HAP-1 (cell line): ENCODE measurements around the gene ZC2HC1C.
A peak's percentile ranks its signal among the peaks of the same experiment; 100 is the strongest.
"Not testable (repeated sequence)": the region's sequence is repeated elsewhere in the genome, so short reads cannot be mapped to it uniquely, and the experiment has no call there.

Experiments used
- DNase-seq, 2 experiments: peaks; one replicate each; pipeline ENCODE4 v3.0.0-alpha.2; 2016 to 2020; ENCODE audit warnings: low spot score in 2 of 2
- H3K27me3 ChIP-seq: fragments of 250-450 bp; sonication (Bioruptor Pico); 2 replicates; pipeline ENCODE4 v1.5.1; 2020; ENCODE audit warnings: low read depth, mild to moderate bottlenecking, moderate library complexity
- H3K36me3 ChIP-seq: fragments of 250-450 bp; sonication (Bioruptor Pico); replicated peaks from 2 replicates; pipeline ENCODE4 v1.5.1; 2020; ENCODE audit warnings: mild to moderate bottlenecking
- H3K4me1 ChIP-seq: fragments of 250-450 bp; sonication (Bioruptor Pico); 2 replicates; pipeline ENCODE4 v1.5.1; 2020; ENCODE audit warnings: mild to moderate bottlenecking
- H3K4me3 ChIP-seq: fragments of 250-450 bp; sonication (Bioruptor Pico); 2 replicates; pipeline ENCODE4 v1.5.1; 2020; ENCODE audit warnings: mild to moderate bottlenecking, moderate library complexity
- H3K9me3 ChIP-seq: fragments of 250-450 bp; sonication (Bioruptor Pico); 2 replicates; pipeline ENCODE4 v1.5.1; 2020; ENCODE audit warnings: mild to moderate bottlenecking, moderate library complexity
- in situ Hi-C: fragments of 300-500 bp; cut with MboI; formaldehyde crosslinking; loops from 3 replicates; pipeline ENCODE4 v1.14.3; 2020; ENCODE audit warnings: low sequenced_read_pairs, inconsistent platforms, mixed read lengths

ZC2HC1C gene

DNA sequence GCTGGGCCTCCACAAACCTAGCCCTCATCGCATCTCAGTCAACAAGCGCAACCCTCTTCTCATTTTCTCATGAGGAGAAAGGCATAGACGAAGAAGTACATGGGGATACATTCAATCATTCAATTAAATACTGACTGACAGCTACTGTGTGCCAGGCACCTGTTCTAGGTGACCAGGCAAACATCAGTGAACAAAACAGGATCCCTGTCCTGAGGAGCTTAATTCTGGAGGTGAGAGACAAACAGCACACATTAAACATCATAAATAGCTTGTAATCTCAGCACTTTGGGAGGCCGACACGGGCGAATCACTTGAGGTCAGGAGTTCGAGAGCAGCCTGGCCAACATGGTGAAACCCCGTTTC, 5.3 kb upstream of the ZC2HC1C start:
- H3K4me3 ChIP-seq = peak overlapping the region; percentile 81
- peaks cover 14% of the 10 kb centered on the region for H3K36me3 ChIP-seq
- no peaks in the 10 kb centered on the region for H3K9me3 ChIP-seq
- H3K4me1 ChIP-seq = peaks cover 4% of the 10 kb centered on the region
- in situ Hi-C loops = no loop called here
- no peak for DNase-seq
- H3K27me3 ChIP-seq = no peaks in the 10 kb centered on the region

DNA sequence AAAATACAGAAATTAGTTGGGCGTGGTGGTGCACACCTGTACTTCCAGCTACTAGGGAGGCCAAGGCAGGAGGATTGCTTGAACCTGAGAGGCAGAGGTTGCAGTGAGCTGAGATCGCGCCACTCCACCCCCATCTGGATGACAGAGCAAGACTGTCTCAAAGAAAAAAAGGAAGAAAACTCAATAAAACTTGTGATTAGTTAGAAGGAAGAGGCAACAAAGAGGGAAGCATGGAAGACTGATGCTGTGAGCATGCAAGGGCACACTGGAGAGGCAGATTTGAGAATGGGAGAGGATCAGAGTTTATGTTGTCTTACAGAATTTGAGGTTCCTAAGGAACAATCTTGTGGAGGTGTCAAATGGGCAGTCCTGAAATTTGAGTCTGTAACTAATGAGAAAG, 2.8 kb upstream of the ZC2HC1C start:
- Histone ChIP-seq H3K4me3 (no peak overlapping the region), H3K9me3 (no peaks in the 10 kb centered on the region), H3K4me1 (peaks cover 4% of the 10 kb centered on the region), H3K27me3 (no peaks in the 10 kb centered on the region), H3K36me3 (no peaks in the 10 kb centered on the region)
- no peak for DNase-seq
- in situ Hi-C loops = no loop called here

DNA sequence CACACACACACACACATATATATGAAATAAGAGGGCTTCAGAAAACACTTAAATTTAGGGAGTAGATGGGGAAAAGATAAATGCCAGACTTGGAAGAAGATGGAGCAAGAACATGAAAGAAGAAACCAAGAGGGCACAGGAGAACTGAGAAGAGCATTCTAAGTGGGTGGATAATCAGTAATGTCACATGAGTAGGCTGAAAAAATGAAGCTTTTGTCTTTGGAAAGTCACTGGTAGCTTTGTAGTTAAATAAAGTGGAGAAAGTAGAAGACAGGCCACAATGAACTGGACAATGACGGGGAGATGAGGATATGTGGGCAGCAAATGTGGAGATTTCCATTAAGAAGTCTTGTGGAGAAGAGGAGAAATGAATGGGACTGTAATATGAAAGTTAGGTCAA, 2.2 kb upstream of the ZC2HC1C start:
- Histone ChIP-seq H3K4me3 (no peak overlapping the region), H3K4me1 (peaks cover 4% of the 10 kb centered on the region), H3K36me3 (no peaks in the 10 kb centered on the region), H3K27me3 (no peaks in the 10 kb centered on the region), H3K9me3 (no peaks in the 10 kb centered on the region)
- in situ Hi-C loops = no loop called here
- no peak for DNase-seq

DNA sequence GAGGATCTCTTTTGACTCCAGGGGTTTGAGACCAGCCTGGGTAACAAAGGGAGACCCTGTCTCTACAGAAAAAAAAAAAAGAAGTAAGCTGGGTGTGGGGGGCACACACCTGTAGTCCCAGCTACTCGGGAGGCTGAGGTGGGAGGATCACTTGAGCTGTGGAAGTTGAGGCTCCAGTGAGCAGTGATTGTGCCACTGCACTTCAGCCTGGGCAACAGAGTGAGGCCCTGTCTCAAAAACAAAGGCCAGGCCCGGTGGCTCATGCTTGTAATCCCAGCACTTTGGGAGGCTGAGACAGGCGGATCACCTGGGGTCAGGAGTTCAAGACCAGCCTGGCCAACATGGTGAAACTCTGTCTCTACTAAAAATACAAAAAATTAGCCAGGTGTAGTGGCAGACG, 1.7 kb upstream of the ZC2HC1C start:
- H3K9me3 ChIP-seq, H3K4me3 ChIP-seq, H3K4me1 ChIP-seq, H3K27me3 ChIP-seq, DNase-seq, H3K36me3 ChIP-seq, in situ Hi-C loops: not testable (repeated sequence)

DNA sequence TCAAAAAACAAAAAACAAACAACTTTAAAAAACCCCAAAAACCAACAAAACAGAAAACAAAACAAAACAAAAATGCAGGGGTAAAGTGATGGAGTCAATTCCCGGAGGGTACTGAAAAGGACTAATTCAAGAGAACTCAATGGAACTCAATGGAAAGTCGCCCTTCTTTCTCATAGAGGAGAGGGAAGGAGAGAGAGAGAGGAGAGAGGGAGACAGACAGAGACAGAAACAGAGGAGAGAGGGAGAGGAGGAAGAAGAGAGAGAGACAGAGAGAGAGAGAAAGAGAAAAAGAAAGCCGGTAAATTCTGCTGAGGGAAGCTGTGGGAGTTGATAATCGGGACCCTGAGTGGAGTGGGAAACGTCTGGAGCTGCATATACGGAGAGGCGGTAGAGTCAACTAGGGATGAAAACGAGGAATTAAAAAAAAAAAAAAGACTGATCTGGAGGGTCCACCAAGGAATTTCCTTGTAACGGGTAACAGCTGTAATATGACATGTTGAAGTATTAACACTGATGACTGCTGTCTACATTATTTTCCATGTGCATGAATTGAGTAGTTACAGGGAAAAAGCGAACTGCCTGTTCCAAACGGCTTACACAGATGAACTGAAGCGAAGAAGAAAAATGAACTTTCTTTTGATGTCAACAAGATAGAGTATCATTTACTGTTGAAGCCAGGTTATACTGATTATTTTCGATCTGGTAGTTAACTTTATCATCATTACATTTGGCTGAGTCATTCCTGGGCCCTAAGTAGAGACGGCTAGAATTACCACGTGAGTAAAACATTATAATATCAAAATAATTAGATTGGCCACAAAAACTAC, 934 bp upstream of the ZC2HC1C start:
- in situ Hi-C loops = no loop called here
- no peaks in the 10 kb centered on the region; the same call in 1 of the 2 replicates for H3K4me1 ChIP-seq
- no peaks in the 10 kb centered on the region for H3K9me3 ChIP-seq
- no peak overlapping the region for H3K4me3 ChIP-seq
- DNase-seq = no peak
- no peaks in the 10 kb centered on the region for H3K36me3 ChIP-seq
- H3K27me3 ChIP-seq = no peaks in the 10 kb centered on the region

DNA sequence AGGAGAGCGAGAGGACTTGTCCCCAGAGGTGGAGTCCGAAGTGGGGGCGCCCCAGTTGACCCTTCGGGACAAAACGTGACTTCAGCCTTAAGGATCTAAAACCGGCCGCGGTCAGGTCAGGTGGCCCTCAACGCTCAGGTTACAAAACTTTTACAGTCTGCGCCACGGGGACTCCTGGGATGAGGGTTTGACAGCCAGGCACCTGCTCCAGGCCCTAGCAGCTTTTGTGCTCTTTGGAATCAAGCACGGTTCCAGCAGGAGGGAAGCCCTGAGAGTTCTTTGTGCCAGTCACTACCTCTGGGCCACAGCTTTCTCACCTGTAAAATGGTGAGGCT, 337 bp downstream of the ZC2HC1C start:
- Histone ChIP-seq H3K4me3 (no peak overlapping the region), H3K36me3 (no peaks in the 10 kb centered on the region), H3K9me3 (no peaks in the 10 kb centered on the region), H3K27me3 (no peaks in the 10 kb centered on the region), H3K4me1 (no peaks in the 10 kb centered on the region)
- in situ Hi-C loops = no loop called here
- DNase-seq = no peak

DNA sequence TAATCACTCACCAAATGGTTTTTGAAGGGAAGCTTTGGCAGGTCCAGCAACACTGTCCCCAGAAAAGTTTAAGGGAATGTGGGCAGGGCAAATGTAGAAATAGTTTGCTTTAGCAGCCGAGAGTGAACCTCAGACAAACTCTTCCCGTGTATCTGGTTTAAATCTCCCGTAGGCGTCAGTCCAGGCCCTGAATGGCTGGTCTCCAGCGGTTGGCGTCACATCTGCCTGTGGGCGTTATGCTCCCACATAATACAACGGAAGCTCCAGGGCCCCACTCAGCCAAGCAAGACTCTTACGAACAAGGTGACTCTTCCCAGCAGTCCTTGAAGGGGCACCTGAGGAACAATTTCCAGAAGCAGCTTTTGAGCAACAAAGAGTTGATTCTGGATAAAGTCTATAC, 942 bp downstream of the ZC2HC1C start:
- H3K4me1 ChIP-seq = no peaks in the 10 kb centered on the region
- in situ Hi-C loops = no loop called here
- no peaks in the 10 kb centered on the region for H3K9me3 ChIP-seq
- no peak overlapping the region for H3K4me3 ChIP-seq
- no peaks in the 10 kb centered on the region for H3K36me3 ChIP-seq
- no peak for DNase-seq
- no peaks in the 10 kb centered on the region for H3K27me3 ChIP-seq

DNA sequence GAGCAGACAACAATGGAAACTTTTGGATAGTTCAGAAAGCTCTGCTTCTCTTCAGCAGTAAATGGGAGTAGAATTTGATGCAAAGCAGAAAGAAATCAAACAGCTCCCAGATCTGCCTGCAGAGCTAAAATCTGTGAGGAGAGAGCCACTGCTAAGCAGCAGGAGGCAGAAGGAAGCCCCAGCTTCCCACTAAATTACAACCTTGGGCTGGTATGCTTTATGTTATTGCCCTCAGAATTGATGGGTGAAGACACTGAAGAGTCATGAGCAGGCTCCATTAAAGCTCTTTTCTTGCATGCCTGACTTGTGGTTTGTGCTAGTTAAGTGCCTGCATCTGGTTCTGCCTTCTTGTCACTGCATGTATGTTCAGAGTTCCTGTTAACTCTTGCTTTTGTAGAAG, 8.4 kb downstream of the ZC2HC1C start:
- H3K27me3 ChIP-seq = no peaks in the 10 kb centered on the region
- H3K36me3 ChIP-seq = peaks cover 11% of the 10 kb centered on the region
- DNase-seq = no peak
- H3K4me1 ChIP-seq = no peaks in the 10 kb centered on the region
- in situ Hi-C loops = loop anchor here (25.0 kb wide), 1 partner anchor 140 kb away; no protein-coding TSS in a partner anchor
- no peaks in the 10 kb centered on the region for H3K9me3 ChIP-seq
- no peak overlapping the region for H3K4me3 ChIP-seq

DNA sequence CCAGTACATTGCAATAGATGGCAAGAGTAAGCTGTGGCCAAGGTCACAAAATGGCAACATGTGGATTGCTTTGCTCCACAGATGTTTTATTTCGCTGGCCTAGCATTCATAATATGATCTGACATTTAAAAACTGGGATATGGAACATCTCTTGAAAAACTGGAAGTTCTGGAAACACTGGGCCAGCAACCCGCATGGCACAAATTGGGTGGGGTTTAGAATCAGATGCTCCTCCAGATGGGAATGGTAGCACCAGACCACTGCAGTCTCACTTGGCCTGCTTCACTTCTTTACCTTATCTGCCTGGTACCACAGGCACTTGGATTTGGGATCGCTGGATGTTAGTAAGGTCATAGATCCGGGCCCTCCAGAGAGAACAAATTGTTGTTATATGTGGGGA, 10.1 kb downstream of the ZC2HC1C start:
- peaks cover 28% of the 10 kb centered on the region for H3K36me3 ChIP-seq
- H3K4me1 ChIP-seq = no peaks in the 10 kb centered on the region
- H3K27me3 ChIP-seq = no peaks in the 10 kb centered on the region
- H3K4me3 ChIP-seq = no peak overlapping the region
- no peaks in the 10 kb centered on the region for H3K9me3 ChIP-seq
- DNase-seq = no peak
- in situ Hi-C loops = loop anchor here (25.0 kb wide), 1 partner anchor 142 kb away; no protein-coding TSS in a partner anchor

DNA sequence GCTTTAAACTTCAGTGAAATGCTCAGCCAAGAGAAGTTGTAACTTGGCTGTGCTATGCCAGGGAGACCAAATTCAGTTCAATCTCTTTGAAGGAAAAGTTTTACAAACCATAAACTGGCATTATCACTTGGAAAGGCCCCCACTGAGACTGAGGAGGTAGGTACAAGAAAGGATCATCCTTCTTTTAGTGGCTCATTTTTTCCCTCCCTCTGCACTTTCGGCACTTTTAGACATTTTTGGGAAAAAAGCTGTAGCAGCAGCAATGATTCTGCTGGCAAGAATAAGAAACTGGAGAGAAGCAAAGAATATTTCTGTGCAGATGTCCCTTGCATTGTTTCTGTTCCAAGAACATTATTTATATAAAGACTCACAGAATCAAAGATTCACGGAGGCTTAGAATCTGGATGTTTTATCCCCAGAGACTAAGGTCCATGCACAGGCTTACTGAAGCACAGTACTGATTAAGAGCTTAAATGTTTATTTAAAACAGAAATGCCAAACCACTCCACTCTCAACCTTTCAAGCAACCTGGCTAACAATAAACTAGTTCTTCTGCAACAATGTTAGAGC, 12.3 kb downstream of the ZC2HC1C start:
- Histone ChIP-seq H3K27me3 (no peaks in the 10 kb centered on the region), H3K4me3 (no peak overlapping the region), H3K36me3 (peaks cover 51% of the 10 kb centered on the region), H3K4me1 (no peaks in the 10 kb centered on the region), H3K9me3 (no peaks in the 10 kb centered on the region)
- in situ Hi-C loops = loop anchor here (25.0 kb wide), 1 partner anchor 144 kb away; no protein-coding TSS in a partner anchor
- DNase-seq = no peak

DNA sequence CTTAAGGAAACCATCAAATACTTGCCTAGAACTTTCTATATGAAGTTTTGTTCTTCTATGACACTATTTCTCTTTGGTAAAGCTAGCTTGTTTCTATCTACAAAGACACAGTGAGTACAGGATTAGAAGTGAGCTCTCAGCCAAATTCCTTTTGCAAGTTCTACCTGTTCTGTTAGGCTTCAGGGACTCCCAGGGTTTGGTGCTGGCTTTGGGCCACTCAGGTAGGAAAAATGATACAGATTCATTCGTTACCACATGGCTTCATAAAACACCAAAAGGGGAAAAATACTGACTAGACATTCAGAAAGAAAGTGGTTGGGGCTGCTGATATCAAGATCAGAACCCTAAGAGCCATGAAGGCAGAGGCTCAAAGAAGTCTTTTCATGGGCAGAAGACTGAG, 13.8 kb downstream of the ZC2HC1C start:
- no peak for DNase-seq
- H3K36me3 ChIP-seq = peaks cover 66% of the 10 kb centered on the region
- H3K9me3 ChIP-seq = no peaks in the 10 kb centered on the region
- no peaks in the 10 kb centered on the region for H3K27me3 ChIP-seq
- in situ Hi-C loops = loop anchor here (25.0 kb wide), 1 partner anchor 146 kb away; no protein-coding TSS in a partner anchor
- no peak overlapping the region for H3K4me3 ChIP-seq
- H3K4me1 ChIP-seq = no peaks in the 10 kb centered on the region

DNA sequence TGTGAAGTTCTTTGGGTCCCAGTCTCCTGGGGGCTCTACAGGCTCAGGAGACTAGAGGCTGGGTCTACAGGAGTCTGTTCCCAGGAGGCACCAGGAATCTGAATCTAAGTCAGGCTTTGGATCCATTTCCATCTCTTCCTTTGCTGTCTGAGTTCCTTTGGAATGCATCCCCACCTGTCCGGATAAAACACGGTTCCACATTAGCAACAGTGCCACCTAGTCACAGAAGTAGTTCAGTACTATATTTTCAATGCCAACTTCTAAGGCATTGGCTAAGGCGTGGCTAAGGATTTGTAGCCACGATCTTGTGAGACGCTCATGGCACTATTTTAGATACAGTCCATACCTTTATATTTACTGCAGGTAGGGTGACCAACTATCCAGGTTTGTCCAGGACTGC, 15.1 kb downstream of the ZC2HC1C start:
- Histone ChIP-seq H3K4me3 (no peak overlapping the region), H3K4me1 (no peaks in the 10 kb centered on the region), H3K36me3 (peaks cover 72% of the 10 kb centered on the region), H3K9me3 (no peaks in the 10 kb centered on the region), H3K27me3 (no peaks in the 10 kb centered on the region)
- DNase-seq = no peak
- in situ Hi-C loops = loop anchor here (25.0 kb wide), 1 partner anchor 147 kb away; no protein-coding TSS in a partner anchor

DNA sequence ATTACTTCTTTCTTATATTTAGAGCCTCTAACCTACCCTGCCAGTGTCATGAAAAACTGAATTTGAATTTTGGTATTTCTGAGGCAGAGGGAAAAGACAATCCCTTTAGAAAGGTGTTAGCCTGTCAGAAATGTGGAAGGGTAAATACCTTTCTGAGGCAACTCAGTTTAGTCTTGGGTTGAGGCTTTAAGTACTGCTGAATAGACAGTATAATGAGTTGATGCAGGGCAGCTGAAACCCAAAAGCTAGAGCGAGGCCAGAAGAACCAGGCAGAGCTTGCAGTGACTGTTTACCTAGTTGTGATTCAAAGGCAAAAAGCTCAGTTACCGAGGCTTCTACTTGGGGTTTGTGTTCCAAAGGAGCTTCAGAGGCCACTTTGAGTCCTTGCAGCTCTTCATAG, 18.7 kb downstream of the ZC2HC1C start:
- peaks cover 65% of the 10 kb centered on the region for H3K36me3 ChIP-seq
- in situ Hi-C loops = loop anchor here (25.0 kb wide), 1 partner anchor 151 kb away; no protein-coding TSS in a partner anchor

DNA sequence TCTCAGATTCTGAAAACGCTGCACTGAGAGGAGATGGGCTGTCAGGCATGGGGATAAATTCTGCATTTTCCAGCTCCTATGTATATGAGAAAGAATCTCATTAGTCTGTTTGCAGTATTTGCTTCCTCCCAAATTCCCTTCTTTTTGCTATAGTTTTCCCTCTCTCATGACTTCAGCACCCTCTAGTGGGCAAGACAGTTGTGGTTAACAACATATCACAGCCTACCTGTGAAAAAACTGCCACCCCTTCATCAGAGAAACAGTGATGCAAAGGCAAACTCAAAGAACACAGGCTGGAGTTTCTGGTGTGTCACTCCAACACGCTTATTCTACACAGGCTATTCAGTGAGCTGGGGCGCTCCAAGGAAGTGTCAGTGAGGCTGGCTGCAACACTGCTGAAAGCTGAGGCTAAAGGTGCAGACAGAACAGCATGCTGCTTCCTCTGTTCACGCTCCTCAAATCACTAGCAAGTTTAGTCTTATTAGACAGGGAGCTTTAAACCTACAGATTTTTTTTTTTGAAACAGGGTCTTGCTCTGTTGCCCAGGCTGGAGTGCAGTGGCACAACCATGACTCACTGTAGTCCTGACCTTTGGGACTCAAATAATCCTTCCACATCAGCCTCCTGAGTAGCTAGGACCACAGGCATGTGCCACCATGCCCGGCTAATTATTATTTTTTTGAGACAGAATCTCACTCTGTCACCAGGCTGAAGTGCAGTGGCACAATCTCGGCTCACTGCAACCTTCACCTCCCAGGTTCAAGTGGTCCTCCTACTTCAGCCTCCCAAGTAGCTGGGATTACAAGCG, 19.3 kb downstream of the ZC2HC1C start:
- Histone ChIP-seq H3K27me3 (no peaks in the 10 kb centered on the region), H3K36me3 (peaks cover 59% of the 10 kb centered on the region), H3K4me3 (no peak overlapping the region), H3K9me3 (no peaks in the 10 kb centered on the region), H3K4me1 (no peaks in the 10 kb centered on the region)
- peak; percentile 41 to 72 for DNase-seq
- in situ Hi-C loops = loop anchor here (25.0 kb wide), 1 partner anchor 151 kb away; no protein-coding TSS in a partner anchor

More for the DNA sequence above, 18.7 kb downstream of the ZC2HC1C start:
- H3K4me3 ChIP-seq = no peak overlapping the region
- no peaks in the 10 kb centered on the region for H3K9me3 ChIP-seq
- H3K4me1 ChIP-seq = no peaks in the 10 kb centered on the region
- DNase-seq = no peak
- no peaks in the 10 kb centered on the region for H3K27me3 ChIP-seq
